A549 (cell line): Measurements from ENCODE around the gene IFNA8.

Experiments used
- NFE2L2 ChIP-seq: fragments of 150-350 bp; conservative IDR thresholded peaks from 2 replicates; pipeline ENCODE4 v1.6.1; 2014; ENCODE audit warnings: low read length
- PHF8 ChIP-seq: fragments of 200-600 bp; sonication (generic); IDR thresholded peaks from 2 replicates; pipeline ENCODE4 v1.6.1; 2016; ENCODE audit warnings: low read depth, mild to moderate bottlenecking, antibody characterized with exemption, moderate library complexity, borderline replicate concordance
- RFX5 ChIP-seq: fragments of 450-650 bp; IDR thresholded peaks from 2 replicates; pipeline ENCODE4 v1.7.1; 2014; ENCODE audit warnings: antibody characterized with exemption, mild to moderate bottlenecking, moderate library complexity
- TFCP2L1 ChIP-seq: fragments of 250-450 bp; sonication (Bioruptor Pico); IDR thresholded peaks from 2 replicates; pipeline ENCODE4 v1.5.0; 2021; ENCODE audit warnings: mild to moderate bottlenecking
- ZNF302 ChIP-seq: fragments of 250-450 bp; sonication (Bioruptor Pico); IDR thresholded peaks from 2 replicates; pipeline ENCODE4 v1.9.0; 2021; ENCODE audit warnings: inconsistent platforms, mild to moderate bottlenecking, moderate library complexity
- TF ChIP-seq, protein P1 (sequence below): fragments of >200 bp; sonication (Bioruptor Twin); formaldehyde crosslinking; IDR thresholded peaks from 3 replicates; pipeline ENCODE4 v1.5.1; 2016
- TF ChIP-seq, protein P2 (sequence below): fragments of 250-450 bp; sonication (Bioruptor Pico); IDR thresholded peaks from 2 replicates; pipeline ENCODE4 v1.5.0; 2021; ENCODE audit warnings: mild to moderate bottlenecking, moderate library complexity, borderline replicate concordance

DNA sequence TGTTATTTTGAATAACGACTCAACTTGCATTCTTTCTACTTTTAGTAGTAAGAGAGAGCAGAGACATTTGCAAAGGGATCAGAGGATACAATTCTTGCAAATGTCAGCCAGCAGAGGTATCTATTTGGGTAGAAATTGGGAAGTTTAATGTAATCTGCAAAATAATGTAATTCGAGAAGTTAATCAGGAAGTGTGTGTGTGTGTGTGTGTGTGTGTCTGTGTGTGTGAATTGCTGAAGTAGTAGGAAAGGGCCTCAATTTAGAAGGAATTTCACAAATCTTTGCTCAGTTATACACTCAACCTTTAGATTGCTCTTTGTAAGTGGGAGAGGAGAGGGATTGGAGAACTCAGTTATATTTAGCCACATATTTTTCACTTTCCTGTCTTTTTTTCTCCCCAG is 20.3 kb downstream of the IFNA8 start:
- TF ChIP-seq, protein P1, sequence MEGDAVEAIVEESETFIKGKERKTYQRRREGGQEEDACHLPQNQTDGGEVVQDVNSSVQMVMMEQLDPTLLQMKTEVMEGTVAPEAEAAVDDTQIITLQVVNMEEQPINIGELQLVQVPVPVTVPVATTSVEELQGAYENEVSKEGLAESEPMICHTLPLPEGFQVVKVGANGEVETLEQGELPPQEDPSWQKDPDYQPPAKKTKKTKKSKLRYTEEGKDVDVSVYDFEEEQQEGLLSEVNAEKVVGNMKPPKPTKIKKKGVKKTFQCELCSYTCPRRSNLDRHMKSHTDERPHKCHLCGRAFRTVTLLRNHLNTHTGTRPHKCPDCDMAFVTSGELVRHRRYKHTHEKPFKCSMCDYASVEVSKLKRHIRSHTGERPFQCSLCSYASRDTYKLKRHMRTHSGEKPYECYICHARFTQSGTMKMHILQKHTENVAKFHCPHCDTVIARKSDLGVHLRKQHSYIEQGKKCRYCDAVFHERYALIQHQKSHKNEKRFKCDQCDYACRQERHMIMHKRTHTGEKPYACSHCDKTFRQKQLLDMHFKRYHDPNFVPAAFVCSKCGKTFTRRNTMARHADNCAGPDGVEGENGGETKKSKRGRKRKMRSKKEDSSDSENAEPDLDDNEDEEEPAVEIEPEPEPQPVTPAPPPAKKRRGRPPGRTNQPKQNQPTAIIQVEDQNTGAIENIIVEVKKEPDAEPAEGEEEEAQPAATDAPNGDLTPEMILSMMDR: no peak
- TF ChIP-seq ZNF302 (CRISPR knock-in tag) (no peak), PHF8 (no peak), RFX5 (no peak), NFE2L2 (no peak), TFCP2L1 (CRISPR knock-in tag) (no peak)
- TF ChIP-seq, protein P2, sequence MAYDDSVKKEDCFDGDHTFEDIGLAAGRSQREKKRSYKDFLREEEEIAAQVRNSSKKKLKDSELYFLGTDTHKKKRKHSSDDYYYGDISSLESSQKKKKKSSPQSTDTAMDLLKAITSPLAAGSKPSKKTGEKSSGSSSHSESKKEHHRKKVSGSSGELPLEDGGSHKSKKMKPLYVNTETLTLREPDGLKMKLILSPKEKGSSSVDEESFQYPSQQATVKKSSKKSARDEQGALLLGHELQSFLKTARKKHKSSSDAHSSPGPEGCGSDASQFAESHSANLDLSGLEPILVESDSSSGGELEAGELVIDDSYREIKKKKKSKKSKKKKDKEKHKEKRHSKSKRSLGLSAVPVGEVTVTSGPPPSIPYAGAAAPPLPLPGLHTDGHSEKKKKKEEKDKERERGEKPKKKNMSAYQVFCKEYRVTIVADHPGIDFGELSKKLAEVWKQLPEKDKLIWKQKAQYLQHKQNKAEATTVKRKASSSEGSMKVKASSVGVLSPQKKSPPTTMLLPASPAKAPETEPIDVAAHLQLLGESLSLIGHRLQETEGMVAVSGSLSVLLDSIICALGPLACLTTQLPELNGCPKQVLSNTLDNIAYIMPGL (CRISPR knock-in tag): no peak
